GM12892 (cell line): ENCODE data around the gene CNIH3.
A peak's percentile ranks its signal among the peaks of the same experiment; 100 is the strongest.

ENCODE experiments used
- DNase-seq: peaks from one replicate; pipeline ENCODE4 v3.0.0; 2011; ENCODE audit not compliant: insufficient read length
- FAIRE-seq: peaks from 2 replicates; lab custom pipeline; 2011; peaks lifted over from hg19 to GRCh38; lab: Jason Lieb, UNC
- POLR2A ChIP-seq: IDR thresholded peaks from 2 replicates; pipeline ENCODE4 v1.6.1; 2011; ENCODE audit warnings: low read depth, low read length, control low read depth
- POLR2AphosphoS5 ChIP-seq: IDR thresholded peaks from 2 replicates; pipeline ENCODE4 v1.6.1; 2011; ENCODE audit warnings: low read depth, low read length, control low read depth
- TAF1 ChIP-seq: IDR thresholded peaks from 2 replicates; pipeline ENCODE4 v1.6.1; 2011; ENCODE audit warnings: low read depth, mild to moderate bottlenecking, control low read depth, low read length, borderline replicate concordance

CNIH3 gene

DNA sequence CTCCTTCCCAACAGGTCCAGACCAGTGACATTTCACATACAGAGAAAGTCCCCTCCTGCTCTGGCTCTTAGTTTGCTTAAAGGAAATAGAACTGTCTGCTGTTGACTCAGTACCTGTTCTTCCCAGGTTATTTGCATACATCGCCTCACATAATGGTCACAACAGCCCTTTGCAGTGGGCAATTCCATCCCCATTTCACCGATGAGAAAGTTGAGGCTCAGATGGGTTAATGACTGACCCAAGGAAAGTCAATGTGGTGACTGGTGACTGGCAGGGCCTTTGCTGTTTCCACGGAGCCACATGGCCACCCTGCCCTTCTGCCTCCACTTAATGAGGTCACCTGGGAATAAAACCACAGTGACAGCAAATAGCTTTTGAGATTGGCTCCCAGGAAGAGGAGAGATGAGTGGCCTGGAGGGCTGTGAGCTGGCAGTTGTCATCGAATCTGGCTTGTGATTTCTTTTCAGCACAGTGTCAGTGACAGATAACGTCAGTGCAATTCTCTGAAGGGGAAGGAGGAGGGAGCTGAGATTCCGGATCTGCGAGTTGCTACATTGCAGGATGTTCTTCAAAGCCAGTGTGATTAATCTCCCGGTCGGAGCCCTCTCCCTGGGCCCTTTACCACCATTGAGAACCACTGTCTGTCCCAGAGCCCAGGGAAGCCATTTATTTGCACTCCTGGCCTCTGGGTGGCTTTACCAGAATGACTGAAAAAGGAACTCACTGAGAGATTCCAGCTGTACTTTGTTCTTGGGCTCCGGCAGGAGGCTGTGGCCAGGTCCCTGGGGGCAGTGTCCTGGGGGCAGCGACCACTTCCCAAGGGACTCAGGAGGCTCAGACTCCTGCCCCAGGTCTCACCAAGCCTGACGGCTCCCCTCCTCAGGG is 117.2 kb downstream of the CNIH3 start:
- DNase-seq, result no peak
- TF ChIP-seq POLR2AphosphoS5, result no peak
- TF ChIP-seq POLR2A, result peak; percentile 30; the same call in 1 of the 2 replicates
- no peak for TF ChIP-seq TAF1
- FAIRE-seq, result peak; percentile 97

- no peak for TF ChIP-seq POLR2A
- no peak for TF ChIP-seq POLR2AphosphoS5
- no peak for TF ChIP-seq TAF1
- FAIRE-seq, result peak; percentile 68
- DNase-seq, result no peak
These were observed 118.3 kb downstream of the CNIH3 start for GRCh38 chr1:224734261-224734935.

GRCh38 chr1:224735159-224735558 is 119.0 kb downstream of the CNIH3 start:
- TF ChIP-seq POLR2AphosphoS5 (no peak), TAF1 (no peak), POLR2A (no peak)
- no peak for DNase-seq
- peak; percentile 46 for FAIRE-seq

DNA sequence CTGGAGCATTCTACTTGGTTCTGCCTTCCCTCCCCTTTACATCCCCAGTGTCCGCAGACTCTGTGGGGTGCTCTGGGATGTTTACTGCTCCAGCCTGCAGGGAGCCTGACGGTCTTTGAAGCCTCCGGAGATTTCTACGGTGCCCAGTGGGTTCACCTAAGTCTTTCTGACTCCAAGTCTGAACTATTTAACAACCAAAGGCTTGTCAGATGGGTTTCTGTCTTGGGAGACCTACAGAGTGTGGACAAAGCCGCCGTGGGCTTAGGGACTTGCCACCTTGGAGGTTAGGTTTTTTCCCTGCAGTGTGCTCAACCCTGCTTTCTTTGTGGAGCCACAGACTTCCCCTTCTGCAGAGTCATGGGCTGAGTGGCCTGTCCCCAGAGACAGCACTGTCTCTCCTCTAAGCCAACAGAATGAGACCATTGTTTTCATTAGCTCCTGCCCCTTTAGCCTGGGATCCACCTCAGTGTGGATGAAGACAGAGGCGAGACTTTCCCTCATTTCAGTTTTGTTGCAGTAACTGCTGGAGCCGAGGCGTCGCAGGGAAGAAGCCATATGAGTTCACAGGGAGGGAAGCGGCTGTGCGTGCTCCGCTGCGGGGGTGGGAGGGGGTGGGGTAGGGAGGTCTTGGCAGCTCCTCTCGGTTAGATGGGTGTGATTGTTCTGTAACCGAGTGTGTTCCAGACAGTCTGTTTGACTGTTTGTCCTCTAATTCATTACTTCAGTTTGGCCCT is 120.7 kb downstream of the CNIH3 start:
- TF ChIP-seq POLR2A, result peak; percentile 39; the same call in 1 of the 2 replicates
- TF ChIP-seq POLR2AphosphoS5, result peak; percentile 51; the same call in 1 of the 2 replicates
- no peak for TF ChIP-seq TAF1
- FAIRE-seq, result peak; percentile 89
- DNase-seq, result peak; percentile 40

DNA sequence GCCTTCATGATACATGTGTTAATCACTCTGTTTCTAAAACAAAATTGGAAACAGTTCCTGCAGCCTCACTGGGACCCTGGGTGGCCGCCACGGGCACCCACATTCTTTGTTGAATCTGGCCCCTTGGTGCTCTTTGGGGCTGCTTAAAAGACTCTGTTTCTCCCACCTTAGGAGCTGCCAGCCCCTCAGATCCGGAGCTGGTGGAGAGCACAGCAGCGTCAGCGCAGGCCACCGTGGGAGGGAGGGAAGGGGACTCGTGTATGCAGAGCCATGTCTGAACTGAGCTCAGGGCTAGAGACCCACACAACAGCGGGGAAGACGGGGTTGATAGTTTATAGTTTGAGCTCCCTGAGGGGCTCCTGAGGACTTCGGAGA is 121.2 kb downstream of the CNIH3 start:
- no peak for DNase-seq
- no peak for FAIRE-seq
- no peak for TF ChIP-seq TAF1
- TF ChIP-seq POLR2A, result no peak
- TF ChIP-seq POLR2AphosphoS5, result no peak

DNA sequence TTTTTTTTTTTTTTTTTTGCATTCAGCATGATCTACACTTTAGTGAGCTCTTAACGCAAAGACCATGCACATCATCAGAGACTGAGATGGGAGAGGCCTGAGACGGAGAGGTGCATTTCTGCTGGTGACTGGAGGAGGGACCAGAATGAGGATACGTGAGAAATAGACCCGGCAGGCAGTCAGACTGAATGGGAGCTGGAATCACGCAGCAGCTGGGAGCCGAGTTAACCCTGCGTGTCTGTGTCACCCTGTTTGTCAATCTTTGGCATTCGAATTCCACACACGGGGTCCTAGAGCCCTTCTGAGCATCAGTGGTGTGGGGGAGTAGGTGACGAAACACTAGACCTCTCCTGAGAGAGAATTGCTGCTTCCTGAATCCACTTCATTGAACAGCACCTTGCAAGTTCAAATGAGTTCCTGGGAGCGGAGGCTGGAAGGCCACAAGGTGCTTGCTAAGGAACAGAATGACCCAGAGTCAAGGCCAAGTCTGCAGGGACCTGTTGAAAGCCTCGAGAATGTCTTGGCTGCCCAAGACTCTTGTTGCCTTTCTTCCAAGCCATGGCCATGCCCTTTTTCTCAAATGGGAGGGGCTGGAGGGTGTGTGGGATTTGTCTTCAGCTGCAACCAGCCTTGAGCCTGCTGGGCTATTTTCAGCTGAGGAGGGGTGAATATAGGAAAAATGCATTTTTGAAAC is 123.3 kb downstream of the CNIH3 start:
- DNase-seq (no peak), FAIRE-seq (no peak)
- TF ChIP-seq TAF1 (no peak), POLR2A (no peak), POLR2AphosphoS5 (no peak)

DNA sequence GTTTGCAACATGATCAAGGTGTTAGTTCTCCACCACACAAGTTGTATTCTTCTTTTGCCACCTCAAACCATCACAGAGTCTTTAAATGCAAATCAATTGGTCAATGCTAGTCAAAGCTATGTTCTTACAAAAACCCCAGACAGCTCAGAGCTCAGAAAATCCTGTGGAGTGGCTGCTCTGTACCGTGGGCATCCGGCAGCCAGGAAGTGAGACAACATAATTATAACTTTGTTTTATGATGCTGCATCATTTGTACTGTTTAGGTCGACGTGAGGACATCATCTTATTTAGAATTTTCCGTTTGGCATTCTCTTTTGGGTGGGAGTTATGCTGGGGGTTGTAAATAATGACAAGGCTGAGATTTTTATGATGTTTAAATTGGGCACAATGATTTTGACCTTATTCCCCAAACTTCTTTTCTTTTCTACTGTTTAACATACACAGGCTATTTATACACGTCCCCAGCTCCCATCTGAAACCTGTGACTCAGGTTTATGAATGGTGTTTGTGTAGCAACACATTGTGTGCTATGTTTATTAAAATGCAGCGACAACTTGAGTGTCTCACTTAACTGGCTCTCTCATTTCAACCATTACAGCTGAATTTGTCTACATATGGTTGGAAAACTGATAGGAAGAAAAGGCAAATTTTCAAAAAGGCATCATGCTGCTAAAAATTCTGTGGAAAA is 124.0 kb downstream of the CNIH3 start:
- TF ChIP-seq POLR2AphosphoS5, result no peak
- 0 out of 2 replicates have a peak, but pooled peaks have one; percentile 34 for TF ChIP-seq POLR2A
- peak; percentile 86 for FAIRE-seq
- DNase-seq, result no peak

GRCh38 chr1:224740685-224741052 is 124.6 kb downstream of the CNIH3 start:
- no peak for FAIRE-seq
- no peak for DNase-seq
- no peak for TF ChIP-seq POLR2AphosphoS5
- TF ChIP-seq TAF1, result no peak
- TF ChIP-seq POLR2A, result no peak

GRCh38 chr1:224742349-224742748 is 126.2 kb downstream of the CNIH3 start:
- FAIRE-seq (no peak), DNase-seq (no peak)
- TF ChIP-seq POLR2AphosphoS5, result no peak
- TF ChIP-seq TAF1, result no peak
- TF ChIP-seq POLR2A, result no peak

DNA sequence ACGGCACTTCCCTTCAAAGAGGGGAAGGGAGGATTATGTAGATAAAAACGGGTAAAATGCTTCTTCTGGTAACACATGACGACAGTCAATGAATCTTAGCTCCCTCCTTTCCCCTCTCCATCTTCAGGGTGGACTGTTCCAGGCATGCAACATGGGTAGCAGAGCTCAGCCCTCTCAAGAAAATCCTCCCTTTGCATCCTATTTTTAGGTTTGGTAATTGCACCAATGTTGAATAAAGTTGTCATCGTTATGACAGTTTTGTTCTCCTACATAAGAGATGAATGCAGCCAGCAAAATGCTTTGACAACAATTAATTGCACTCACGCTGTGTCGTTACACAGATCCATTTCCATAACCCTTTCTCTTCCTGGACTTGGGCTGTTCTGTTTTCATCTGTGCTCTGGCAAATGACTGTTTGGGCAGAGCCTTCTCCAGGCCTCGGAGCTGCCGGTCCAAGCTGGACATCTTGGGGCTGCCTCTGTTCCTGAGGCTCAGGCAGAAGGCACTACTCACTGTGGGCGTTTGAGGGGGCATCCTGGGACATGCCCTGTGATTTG is 127.6 kb downstream of the CNIH3 start:
- TF ChIP-seq POLR2AphosphoS5, result no peak
- no peak for TF ChIP-seq TAF1
- TF ChIP-seq POLR2A, result no peak
- no peak for FAIRE-seq

More for the DNA sequence above, 127.6 kb downstream of the CNIH3 start:
- no peak for DNase-seq
